HEK293 (cell line): ENCODE results near the gene CANT1.

Source experiments
- CTCF ChIA-PET: fragments of 350-600 bp; formaldehyde crosslinking; extraction: SDS; loops from one replicate; lab custom pipeline; 2021; ENCODE audit warnings: antibody characterized with exemption; lab: Yijun Ruan, JAX
- POLR2A ChIA-PET: fragments of 300-600 bp; formaldehyde crosslinking; extraction: SDS; loops from one replicate; lab custom pipeline; 2020; ENCODE audit warnings: antibody characterized with exemption, inconsistent platforms; lab: Yijun Ruan, JAX
- H3K27ac ChIP-seq: fragments of 200-500 bp; sonication (Bioruptor generic); 2 replicates; pipeline ENCODE4 v1.5.1; 2014; ENCODE audit warnings: low read depth, low read length, control low read depth, inconsistent platforms; ENCODE audit errors: extremely low read depth
- H3K36me3 ChIP-seq, 2 experiments: fragments of 200-500 bp in 1 of 2; sonication (Bioruptor generic) in 1 of 2; 1 replicate in 1 of 2; 2 replicates in 1 of 2; pipeline ENCODE4 v1.5.1; 2014 to 2017; ENCODE audit warnings: inconsistent platforms in 2 of 2, low read length in 2 of 2; ENCODE audit not compliant: control insufficient read depth in 2 of 2, insufficient read depth in 1 of 2
- H3K4me1 ChIP-seq: fragments of 200-500 bp; sonication (Bioruptor generic); 2 replicates; pipeline ENCODE4 v1.5.1; 2014; ENCODE audit warnings: mild to moderate bottlenecking, low read length, inconsistent platforms; ENCODE audit not compliant: control insufficient read depth, insufficient read depth
- H3K4me3 ChIP-seq: 2 replicates; pipeline ENCODE4 v1.5.1; 2011; ENCODE audit warnings: low read depth, mild to moderate bottlenecking, control low read depth, low read length, moderate library complexity
- H3K9me3 ChIP-seq: fragments of 200-500 bp; sonication (Bioruptor generic); 2 replicates; pipeline ENCODE4 v1.5.1; 2014; ENCODE audit warnings: low read depth, low read length, inconsistent platforms; ENCODE audit not compliant: control insufficient read depth, insufficient read depth
- KLF1 ChIP-seq: fragments of 450-650 bp; formaldehyde crosslinking; IDR thresholded peaks from 2 replicates; pipeline ENCODE4 v1.5.1; 2016; ENCODE audit warnings: missing biosample characterization, missing genetic modification characterization
- MZF1 ChIP-seq: fragments of 450-650 bp; formaldehyde crosslinking; IDR thresholded peaks from 2 replicates; pipeline ENCODE4 v1.5.1; 2017; ENCODE audit warnings: missing biosample characterization, missing genetic modification characterization, borderline replicate concordance
- SETDB1 ChIP-seq: IDR thresholded peaks from one replicate; pipeline ENCODE4 v1.6.1; 2017; ENCODE audit warnings: mild to moderate bottlenecking, low read length, moderate library complexity, mixed read lengths; ENCODE audit not compliant: insufficient read length
- WT1 ChIP-seq: fragments of 450-650 bp; formaldehyde crosslinking; IDR thresholded peaks from 2 replicates; pipeline ENCODE4 v1.5.1; 2016; ENCODE audit warnings: missing biosample characterization, missing genetic modification characterization
- ZIC2 ChIP-seq: fragments of 450-650 bp; formaldehyde crosslinking; IDR thresholded peaks from 2 replicates; pipeline ENCODE4 v1.5.1; 2016; ENCODE audit warnings: missing biosample characterization, missing genetic modification characterization
- ZNF221 ChIP-seq: fragments of 450-650 bp; formaldehyde crosslinking; IDR thresholded peaks from 2 replicates; pipeline ENCODE4 v1.5.1; 2017; ENCODE audit warnings: missing biosample characterization, missing genetic modification characterization, borderline replicate concordance
- ZNF248 ChIP-seq: fragments of 450-650 bp; formaldehyde crosslinking; IDR thresholded peaks from 2 replicates; pipeline ENCODE4 v1.5.1; 2017; ENCODE audit warnings: missing biosample characterization, missing genetic modification characterization
- ZNF362 ChIP-seq: fragments of 450-650 bp; formaldehyde crosslinking; IDR thresholded peaks from 2 replicates; pipeline ENCODE4 v1.5.1; 2016; ENCODE audit warnings: missing biosample characterization, missing genetic modification characterization
- ZNF394 ChIP-seq: fragments of 450-650 bp; formaldehyde crosslinking; IDR thresholded peaks from 2 replicates; pipeline ENCODE4 v1.5.1; 2016; ENCODE audit warnings: missing biosample characterization, missing genetic modification characterization, mild to moderate bottlenecking, moderate library complexity, borderline replicate concordance
- ZNF510 ChIP-seq: fragments of 450-650 bp; formaldehyde crosslinking; IDR thresholded peaks from 2 replicates; pipeline ENCODE4 v1.5.1; 2018; ENCODE audit warnings: mild to moderate bottlenecking, missing genetic modification characterization, missing biosample characterization; ENCODE audit not compliant: insufficient replicate concordance
- ZNF518A ChIP-seq: fragments of 450-650 bp; formaldehyde crosslinking; conservative IDR thresholded peaks from 2 replicates; pipeline ENCODE4 v1.5.1; 2016; ENCODE audit warnings: low read depth, missing biosample characterization, missing genetic modification characterization
- ZNF600 ChIP-seq: fragments of 450-650 bp; formaldehyde crosslinking; IDR thresholded peaks from 2 replicates; pipeline ENCODE4 v1.5.1; 2016; ENCODE audit warnings: missing biosample characterization, missing genetic modification characterization
- ZNF610 ChIP-seq: fragments of 450-650 bp; formaldehyde crosslinking; IDR thresholded peaks from 2 replicates; pipeline ENCODE4 v1.5.1; 2016; ENCODE audit warnings: missing biosample characterization, missing genetic modification characterization, borderline replicate concordance
- ZNF664 ChIP-seq: fragments of 450-650 bp; formaldehyde crosslinking; IDR thresholded peaks from 2 replicates; pipeline ENCODE4 v1.5.1; 2016; ENCODE audit warnings: missing biosample characterization, missing genetic modification characterization

Gene CANT1

GRCh38 chr17:78999056-78999768, 10.4 kb downstream of the CANT1 start:
- CTCF ChIA-PET: interaction anchor here (0.7 to 1.8 kb wide), 3 partner anchors 74 to 393 kb away, joined by 3 to 6 read pairs (median 3); no protein-coding TSS in a partner anchor
- Histone ChIP-seq H3K9me3 (no peaks in the 10 kb centered on the region), H3K36me3 (peaks cover 0 to 75% of the 10 kb centered on the region in 2 experiments; a peak in 2 of 3 replicates), H3K27ac (0 out of 2 replicates have a peak overlapping the region, but pooled peaks have one; percentile 41), H3K4me3 (no peak overlapping the region), H3K4me1 (no peaks in the 10 kb centered on the region)
- peak; percentile 80 for TF ChIP-seq ZNF362 (tag by site-specific recombination)
- no peak for TF ChIP-seq ZNF394 (tag by site-specific recombination)
- TF ChIP-seq ZNF518A (tag by site-specific recombination): no peak
- TF ChIP-seq KLF1: 0 out of 2 replicates have a peak, but pooled peaks have one; percentile 12
- TF ChIP-seq ZNF664 (tag by site-specific recombination): peak; percentile 78
- no peak for TF ChIP-seq ZNF610 (tag by site-specific recombination)
- no peak for TF ChIP-seq ZNF221 (tag by site-specific recombination)
- TF ChIP-seq ZNF248 (tag by site-specific recombination): no peak
- no peak for TF ChIP-seq MZF1
- TF ChIP-seq ZIC2: 0 out of 2 replicates have a peak, but pooled peaks have one; percentile 22
- POLR2A ChIA-PET: interaction anchor here (0.7 kb wide), 2 partner anchors 12 to 27 kb away, joined by 6 read pairs; no protein-coding TSS in a partner anchor

DNA sequence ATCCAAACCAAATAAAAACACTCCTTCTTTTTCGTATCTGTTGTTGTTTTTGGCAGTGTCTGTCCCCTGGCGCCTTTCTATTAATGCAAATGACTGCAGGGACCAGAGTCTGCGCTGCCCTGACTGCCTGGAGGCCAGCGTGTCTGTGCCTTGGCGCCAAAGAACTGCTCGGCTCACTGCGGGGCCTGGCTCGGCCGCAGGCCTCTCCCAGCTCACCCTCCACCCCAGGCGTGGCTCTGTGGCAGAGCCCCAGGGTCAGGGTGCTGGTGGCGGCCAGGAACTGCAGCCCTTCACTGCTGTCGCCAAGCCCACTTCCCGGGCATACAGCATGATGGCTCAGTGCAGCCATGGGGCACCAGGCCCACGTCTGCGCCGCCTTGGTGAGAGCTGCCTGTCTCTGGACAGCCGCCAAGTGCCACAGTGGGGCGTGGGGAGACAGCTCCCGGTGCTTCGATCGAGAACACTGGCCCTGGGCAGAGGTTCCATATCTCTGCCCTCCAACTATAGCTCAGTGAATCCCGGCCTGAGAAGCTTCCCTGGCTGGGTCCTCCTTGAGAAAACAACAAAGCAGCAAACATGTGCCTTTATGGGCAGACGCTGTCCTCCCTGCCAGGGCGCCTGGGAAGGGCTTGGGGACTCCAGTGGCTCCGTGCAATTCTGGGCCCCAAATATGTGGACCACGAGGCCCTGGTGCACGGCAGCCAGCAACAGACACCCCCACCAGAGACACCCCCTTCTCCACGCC, 11.1 kb downstream of the CANT1 start:
- no peaks in the 10 kb centered on the region for H3K4me1 ChIP-seq
- peaks cover 0 to 82% of the 10 kb centered on the region in 2 experiments; a peak in 2 of 3 replicates for H3K36me3 ChIP-seq
- 0 out of 2 replicates have a peak overlapping the region, but pooled peaks have one; percentile 41 for H3K27ac ChIP-seq
- no peak overlapping the region for H3K4me3 ChIP-seq
- TF ChIP-seq SETDB1: no peak
- no peaks in the 10 kb centered on the region for H3K9me3 ChIP-seq
- ChIA-PET POLR2A (no interaction called here), CTCF (interaction anchor here (0.5 to 0.9 kb wide), 2 partner anchors 27 to 394 kb away, joined by 3 read pairs; no protein-coding TSS in a partner anchor)

- CTCF ChIA-PET: interaction anchor here (0.5 kb wide), 1 partner anchor 26 kb away, joined by 3 read pairs; no protein-coding TSS in a partner anchor
- Histone ChIP-seq H3K36me3 (peaks cover 0 to 85% of the 10 kb centered on the region in 2 experiments; a peak in 2 of 3 replicates), H3K27ac (no peak overlapping the region), H3K4me3 (no peak overlapping the region), H3K9me3 (no peaks in the 10 kb centered on the region), H3K4me1 (no peaks in the 10 kb centered on the region)
- POLR2A ChIA-PET: interaction anchor here (1.0 kb wide), 1 partner anchor 77 kb away, joined by 3 read pairs; the partner anchor contains the start of gene ENGASE
- no peak for TF ChIP-seq WT1 (tag by site-specific recombination)
- TF ChIP-seq ZNF600: 0 out of 2 replicates have a peak, but pooled peaks have one; percentile 3
- no peak for TF ChIP-seq ZNF510
Measured at GRCh38 chr17:78997881-78998280, 11.7 kb downstream of the CANT1 start.
